Fibroblast of peridontal ligament (primary cell): Measurements from ENCODE around the gene HSPB6.
A peak's percentile ranks its signal among the peaks of the same experiment; 100 is the strongest.
"Not testable (repeated sequence)": the region's sequence is repeated elsewhere in the genome, so short reads cannot be mapped to it uniquely, and the experiment has no call there.

Experiments
- DNase-seq: peaks from one replicate; pipeline ENCODE4 v3.0.0-alpha.2; 2010; ENCODE audit errors: extremely low read depth

The HSPB6 gene

GRCh38 chr19:35756377-35757230, at the start of gene HSPB6:
HSPB6 (minus strand) TSS chr19:35757029; CDS start chr19:35757008, 21 bp downstream.
- DNase-seq, result peak; percentile 36

GRCh38 chr19:35806597-35806996, 49.8 kb upstream of the HSPB6 start:
- no peak for DNase-seq

GRCh38 chr19:35805526-35806102, 48.8 kb upstream of the HSPB6 start:
- DNase-seq, result no peak

DNA sequence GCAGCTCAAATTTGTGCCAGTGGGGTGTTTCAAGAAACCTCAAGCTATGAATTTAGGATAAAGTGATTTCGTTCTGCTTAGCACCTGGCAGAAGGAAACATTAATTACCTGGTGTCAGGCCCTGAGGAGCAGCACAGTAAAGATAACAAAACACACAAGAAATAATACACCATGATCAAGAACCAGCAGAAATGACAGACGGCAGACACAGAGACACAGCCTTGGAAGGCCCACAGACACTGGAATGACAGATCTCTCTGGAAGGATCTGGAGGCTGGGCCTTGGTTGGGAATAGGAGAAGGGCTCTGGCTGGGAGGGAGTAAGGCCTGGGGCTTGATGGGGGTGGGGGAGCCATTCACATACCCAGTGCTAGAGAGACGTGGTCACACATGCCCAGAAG, 45.0 kb upstream of the HSPB6 start:
- no peak for DNase-seq

- no peak for DNase-seq
Measured at GRCh38 chr19:35797663-35798062, 40.8 kb upstream of the HSPB6 start.

DNA sequence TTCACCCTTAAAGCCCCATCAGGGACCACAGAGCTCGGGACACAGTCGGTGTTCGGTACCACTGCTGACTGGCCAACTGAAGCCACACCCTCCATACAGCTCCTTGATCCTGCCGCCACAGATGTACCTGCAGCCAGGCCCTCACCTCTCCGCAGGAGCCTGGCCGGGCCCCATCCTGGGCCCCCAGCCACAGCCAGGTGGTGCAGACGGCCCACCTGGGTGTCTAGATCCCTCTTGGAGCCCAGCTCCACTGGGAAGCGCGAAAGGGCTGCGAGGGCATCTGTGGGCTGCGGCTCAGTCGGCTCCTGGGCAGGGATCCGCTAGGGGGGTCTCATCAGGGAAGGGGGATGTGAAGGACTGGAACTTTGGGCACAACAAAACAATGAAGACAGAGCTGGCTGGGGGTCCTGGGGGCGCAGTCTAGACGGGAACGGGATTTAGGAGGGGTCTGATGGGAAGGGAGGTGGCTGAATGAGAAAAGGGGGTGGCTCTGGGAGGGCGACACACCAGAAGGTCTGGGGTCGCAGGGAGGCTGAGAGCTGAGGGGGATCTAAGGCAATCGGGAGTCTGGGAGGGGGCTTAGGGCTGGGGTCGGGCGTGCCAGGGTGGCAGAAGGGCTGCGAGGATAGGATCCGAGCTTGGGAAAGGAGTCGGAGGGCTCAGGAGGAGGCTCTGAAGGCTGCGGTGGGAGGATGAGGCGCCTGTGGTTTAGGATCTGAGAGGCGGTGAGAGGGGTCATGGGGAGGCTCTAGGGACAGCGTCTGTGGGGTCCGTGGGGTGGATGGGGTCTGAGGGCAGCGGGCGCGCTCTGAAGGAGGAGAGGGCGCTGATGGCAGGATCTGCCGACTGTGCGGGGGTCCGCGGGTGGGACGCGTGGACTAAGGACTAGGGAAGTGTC, 40.1 kb upstream of the HSPB6 start:
- DNase-seq, result no peak

DNA sequence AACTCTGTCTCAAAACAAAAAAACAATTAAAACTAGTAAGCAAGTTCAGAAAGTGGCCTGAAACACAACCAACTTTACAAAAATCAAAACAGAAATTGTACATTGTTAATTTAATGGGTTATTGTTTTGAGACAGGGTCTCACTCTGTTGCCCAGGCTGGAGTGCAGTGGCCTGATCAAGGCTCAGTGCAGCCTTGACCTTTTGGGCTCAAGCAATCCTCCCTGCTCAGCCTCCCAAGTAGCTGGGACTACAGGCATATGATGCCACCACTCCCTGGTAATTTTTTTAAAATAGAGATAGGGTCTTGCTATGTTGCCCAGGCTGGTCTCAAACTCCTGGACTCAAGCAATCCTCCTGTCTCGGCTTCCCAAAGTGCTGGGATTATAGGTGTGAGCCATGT, 38.7 kb upstream of the HSPB6 start:
- DNase-seq, result not testable (repeated sequence)

- DNase-seq, result peak; percentile 41
Measured at GRCh38 chr19:35793381-35794165, 36.7 kb upstream of the HSPB6 start.

- DNase-seq, result no peak
Measured at GRCh38 chr19:35792888-35793287, 36.1 kb upstream of the HSPB6 start.

DNA sequence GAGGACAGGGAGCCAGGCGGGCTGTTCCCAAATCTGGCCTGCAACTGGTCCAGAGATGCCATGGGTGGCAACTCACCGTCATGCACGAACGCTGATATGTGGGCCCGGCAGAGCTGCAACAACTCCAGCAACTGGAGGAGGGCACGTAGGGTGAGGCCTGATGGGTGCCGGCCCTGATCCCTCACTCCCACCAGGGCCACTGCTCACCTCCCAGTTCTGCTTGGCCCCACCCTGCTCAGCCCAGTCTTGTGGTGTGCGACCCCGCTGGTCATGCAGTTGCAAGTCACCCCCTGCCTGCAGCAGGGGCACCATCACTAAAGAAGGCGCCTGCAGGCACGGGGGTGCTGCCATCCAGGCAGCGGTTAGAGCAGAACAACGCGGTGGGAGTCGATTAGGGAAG, 35.5 kb upstream of the HSPB6 start:
- DNase-seq, result no peak

- DNase-seq, result no peak
Measured at GRCh38 chr19:35791814-35792279, 35.0 kb upstream of the HSPB6 start.

DNA sequence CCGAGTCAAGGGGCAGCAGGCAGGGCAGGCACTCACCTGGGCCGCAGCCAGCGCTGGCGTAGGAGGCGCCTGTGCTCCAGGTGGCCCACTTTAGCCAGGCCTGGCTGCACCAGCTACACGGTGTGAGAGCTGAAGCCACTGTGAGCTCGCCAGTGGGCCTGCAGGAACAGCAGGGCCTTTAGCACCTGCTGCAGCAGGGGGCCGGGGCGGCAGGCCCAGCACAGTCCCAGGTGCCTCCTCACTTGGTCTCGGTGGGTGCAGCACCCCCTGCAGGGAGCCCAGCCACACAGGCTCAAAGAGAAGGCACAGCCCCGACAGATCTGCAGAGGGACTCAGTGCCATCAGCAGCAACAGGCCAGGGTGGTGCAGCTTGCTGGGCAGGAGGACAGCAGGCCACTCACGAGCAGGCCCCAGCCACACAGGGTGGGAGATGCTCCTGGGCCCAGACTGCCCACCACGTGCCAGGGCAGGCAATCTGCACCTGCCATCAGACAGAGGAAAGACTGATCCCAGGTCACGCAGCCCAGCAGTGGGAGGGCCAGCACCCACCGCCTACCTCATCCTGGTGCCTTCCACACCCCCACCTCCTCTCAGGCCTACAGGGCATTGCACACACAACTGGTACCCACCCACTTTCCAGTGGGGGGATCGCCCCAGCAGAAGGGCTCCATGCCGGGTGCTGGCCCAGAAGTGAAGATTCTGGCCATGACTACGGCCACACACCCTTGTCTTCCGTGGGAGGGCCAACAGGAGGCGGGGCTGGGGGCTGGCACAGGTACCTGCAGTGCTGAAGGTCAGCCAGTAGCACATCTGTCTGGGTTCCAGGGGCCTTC, 34.4 kb upstream of the HSPB6 start:
- no peak for DNase-seq

DNA sequence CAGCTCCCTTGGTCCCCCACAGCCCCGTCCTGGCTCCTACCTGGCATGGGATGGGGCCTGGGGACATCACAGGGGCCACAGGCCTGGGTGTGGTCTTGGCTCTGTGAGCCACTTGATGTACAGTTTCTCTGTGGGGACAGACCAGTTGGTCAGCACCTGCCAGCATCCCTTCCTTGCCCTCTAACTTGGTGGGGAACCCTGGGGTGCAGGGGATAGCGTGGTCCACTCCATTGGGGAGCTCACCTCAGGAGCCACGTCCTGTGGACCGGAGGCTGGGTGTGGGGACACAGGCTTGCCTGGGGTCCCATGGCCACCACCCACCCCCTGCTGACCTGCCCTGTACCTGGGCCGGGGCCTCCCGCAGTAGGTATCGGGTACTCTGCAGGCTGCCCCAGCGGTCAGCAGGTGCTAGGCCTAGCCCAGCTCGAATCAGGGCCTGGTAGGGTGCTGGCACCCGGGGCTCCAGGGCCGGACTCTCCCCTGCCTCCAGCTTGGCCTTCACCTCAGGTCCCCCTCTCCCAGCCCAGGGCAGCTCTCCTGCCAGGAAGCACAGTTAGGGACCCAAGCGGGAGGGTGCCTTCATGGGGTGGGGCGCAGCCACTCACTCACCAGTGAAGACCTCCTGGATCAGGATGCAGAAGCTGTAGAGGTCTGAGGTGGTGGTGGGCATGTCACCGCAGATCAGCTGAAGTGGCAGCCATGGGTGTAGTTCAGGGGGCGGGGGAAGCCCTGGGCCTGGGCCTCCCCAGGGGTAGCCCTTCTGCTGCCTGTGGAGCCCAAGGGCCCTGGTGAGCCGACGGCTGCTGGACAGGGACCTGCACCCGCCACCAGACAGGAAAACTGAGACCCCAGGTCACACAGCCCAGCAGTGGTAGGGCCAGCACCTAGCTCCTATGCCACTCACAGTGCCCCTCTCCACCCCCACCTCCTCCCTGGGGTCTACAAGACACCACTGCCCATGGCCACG, 33.4 kb upstream of the HSPB6 start:
- DNase-seq, result no peak

DNA sequence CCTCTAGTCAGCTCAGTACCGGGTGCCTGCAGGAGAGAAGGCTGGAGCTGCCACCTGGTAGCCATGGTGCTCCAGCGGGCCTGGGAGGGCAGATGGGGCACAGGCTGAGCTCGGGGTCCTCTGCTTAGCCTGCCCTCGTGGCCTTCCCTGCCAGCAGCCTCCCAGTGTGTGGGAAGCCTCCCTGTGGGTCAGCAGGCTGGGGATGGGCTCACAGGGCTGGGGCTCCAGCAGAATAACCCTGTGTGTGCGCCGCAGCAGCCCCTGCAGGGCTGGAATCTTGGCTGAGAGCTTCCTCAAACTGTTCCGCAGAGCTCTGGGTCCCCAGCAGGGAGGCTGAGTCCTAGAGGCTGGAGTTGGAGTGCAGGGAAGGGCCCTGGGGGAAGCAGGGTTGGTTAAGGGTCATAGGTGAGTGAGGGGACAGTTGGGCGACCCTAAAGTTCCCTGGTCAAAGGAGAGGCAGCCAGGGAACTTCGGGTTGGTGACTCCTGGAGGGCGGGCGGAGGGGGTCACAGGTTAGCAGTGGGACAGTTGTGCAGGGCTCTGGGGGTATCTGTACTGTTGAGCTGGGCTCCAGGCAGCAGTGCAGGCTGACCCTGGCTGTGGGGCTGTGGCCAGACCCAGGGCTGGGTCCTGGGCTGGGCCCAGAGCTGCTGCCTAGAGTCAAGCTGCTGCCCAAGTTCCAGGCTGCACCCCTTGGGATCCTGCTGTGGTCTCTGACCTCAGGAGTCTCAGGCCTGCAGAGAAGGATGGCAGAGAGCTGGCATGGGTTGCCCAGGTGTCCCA, 32.6 kb upstream of the HSPB6 start:
- no peak for DNase-seq

GRCh38 chr19:35788205-35788960, 31.6 kb upstream of the HSPB6 start:
- DNase-seq, result no peak

- DNase-seq, result no peak
Measured at GRCh38 chr19:35787227-35787799, 30.5 kb upstream of the HSPB6 start.
